Measurements from ENCODE around the gene SLC44A2.

Gene SLC44A2

GRCh38 chr19:10687518-10688288 lies 62.4 kb downstream of the SLC44A2 start:
- no peak for TF ChIP-seq CTCF (conservative IDR thresholded peaks at IDR 0.05; ENCODE audit: low read depth, low read length)
- no peak for DNase-seq (ENCODE audit: low read depth)
- H3K4me3 ChIP-seq (ENCODE audit: low read depth, low read length): no peak overlapping the region

DNA sequence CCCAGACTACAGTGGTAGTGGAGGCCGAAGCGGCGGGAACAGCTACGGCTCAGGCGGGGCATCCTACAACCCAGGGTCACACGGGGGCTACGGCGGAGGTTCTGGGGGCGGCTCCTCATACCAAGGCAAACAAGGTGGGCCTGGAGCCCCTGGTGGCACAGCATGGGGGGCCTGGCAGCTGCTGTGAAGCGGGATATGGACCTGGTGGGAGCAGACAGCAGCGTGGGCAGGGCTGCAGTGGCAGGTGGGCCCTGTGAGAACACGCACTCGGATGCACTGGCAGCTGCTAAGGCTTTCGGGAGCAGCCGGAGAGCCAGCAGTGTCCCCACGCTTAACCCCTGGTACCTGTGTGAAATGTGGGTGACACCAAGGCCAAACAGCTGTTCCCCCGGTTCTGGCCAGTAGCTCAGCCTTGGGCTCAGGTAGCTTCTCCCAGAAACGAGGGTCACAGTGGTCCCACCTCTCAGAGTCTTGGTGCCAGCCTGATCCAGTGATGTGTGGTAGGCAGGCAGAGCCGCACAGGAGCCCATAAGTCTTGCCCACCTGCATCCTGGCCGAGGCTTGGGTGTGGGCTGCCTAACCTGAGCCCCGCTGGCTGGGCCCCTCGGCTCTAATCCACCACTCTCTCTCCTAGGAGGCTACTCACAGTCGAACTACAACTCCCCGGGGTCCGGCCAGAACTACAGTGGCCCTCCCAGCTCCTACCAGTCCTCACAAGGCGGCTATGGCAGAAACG lies 63.4 kb downstream of the SLC44A2 start:
- TF ChIP-seq CTCF (conservative IDR thresholded peaks at IDR 0.05; ENCODE audit: low read depth, low read length): no peak
- H3K4me3 ChIP-seq (ENCODE audit: low read depth, low read length): no peak overlapping the region
- no peak for DNase-seq (ENCODE audit: low read depth)

DNA sequence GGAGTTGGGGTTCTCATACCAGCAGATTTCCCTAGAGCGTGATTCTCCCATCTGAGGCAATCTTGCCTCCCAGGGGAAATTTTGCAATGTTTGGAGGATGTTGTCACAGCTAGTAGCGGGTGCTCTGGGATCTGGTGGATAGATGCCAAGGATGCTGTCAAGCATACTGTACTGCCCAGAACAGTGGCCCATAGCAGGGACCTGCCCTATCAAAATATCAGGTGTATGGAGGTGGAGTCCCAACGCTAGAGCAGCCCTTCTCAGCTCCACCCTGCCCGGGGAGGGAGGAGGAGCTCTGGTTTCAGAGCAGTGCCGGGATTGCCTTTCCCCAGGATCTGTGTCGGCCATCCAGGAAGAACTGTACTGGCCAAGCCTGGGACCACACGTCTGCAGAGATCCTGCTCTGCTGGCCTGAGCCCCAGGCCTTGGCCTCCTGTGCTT lies 65.0 kb downstream of the SLC44A2 start:
- DNase-seq (ENCODE audit: low read depth): peak; percentile 90
- TF ChIP-seq CTCF (conservative IDR thresholded peaks at IDR 0.05; ENCODE audit: low read depth, low read length): peak; percentile 10
- H3K4me3 ChIP-seq (ENCODE audit: low read depth, low read length): no peak overlapping the region

- TF ChIP-seq CTCF (conservative IDR thresholded peaks at IDR 0.05; ENCODE audit: low read depth, low read length): no peak
- no peak for DNase-seq (ENCODE audit: low read depth)
- no peak overlapping the region for H3K4me3 ChIP-seq (ENCODE audit: low read depth, low read length)
These were observed 66.0 kb downstream of the SLC44A2 start for GRCh38 chr19:10691178-10691881.

- DNase-seq (ENCODE audit: low read depth): no peak
- no peak for TF ChIP-seq CTCF (conservative IDR thresholded peaks at IDR 0.05; ENCODE audit: low read depth, low read length)
- no peak overlapping the region for H3K4me3 ChIP-seq (ENCODE audit: low read depth, low read length)
These were observed 66.5 kb downstream of the SLC44A2 start for GRCh38 chr19:10691883-10692282.

DNA sequence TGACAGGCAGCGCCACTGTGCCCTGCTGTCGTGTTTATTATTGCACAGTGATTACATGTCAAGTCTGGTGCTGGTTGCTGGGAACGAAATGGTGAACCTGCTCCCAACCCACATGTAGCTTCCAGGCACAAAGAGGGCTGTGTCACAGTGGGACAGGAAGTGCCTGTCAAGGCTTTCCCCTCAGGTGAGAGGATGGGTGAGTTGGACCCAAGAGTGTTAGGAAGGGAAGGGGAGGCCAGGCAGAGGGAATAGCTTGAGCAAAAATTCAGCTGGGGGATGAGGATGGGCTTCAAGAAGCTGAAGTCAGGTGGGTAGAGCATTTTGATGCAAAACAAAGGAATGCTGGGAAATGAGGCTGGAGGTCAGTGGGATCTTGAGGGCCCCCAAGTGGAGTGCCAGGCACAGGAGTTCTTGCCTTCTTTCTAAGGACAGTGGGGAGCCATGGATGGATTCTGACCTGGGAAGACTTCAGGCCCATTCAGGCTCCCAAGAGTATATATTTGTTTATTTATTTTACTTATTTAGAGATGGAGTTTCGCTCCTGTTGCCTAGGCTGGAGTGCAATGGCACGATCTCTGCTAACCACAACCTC lies 67.4 kb downstream of the SLC44A2 start:
- no peak for TF ChIP-seq CTCF (conservative IDR thresholded peaks at IDR 0.05; ENCODE audit: low read depth, low read length)
- DNase-seq (ENCODE audit: low read depth): no peak
- no peak overlapping the region for H3K4me3 ChIP-seq (ENCODE audit: low read depth, low read length)
